Sigmoid colon (tissue), 7 donors: ENCODE results near the gene ECT2L. TPM values are rescaled to one million over a fixed set of nuclear protein-coding genes. Genes with fewer than 3 reads are reported as not detected.

Experiments used
- DNase-seq: peaks from one replicate; pipeline ENCODE4 v3.0.0-alpha.2; 2019
- H3K27ac ChIP-seq, 4 donors: fragments of 200-600 bp; sonication (generic); one replicate each; pipeline ENCODE4 v1.5.1; 2016 to 2019; ENCODE audit warnings: mild to moderate bottlenecking in 1 of 4
- H3K27me3 ChIP-seq, 3 donors: fragments of 200-600 bp; sonication (generic); one replicate each; pipeline ENCODE4 v1.5.1; 2019; ENCODE audit warnings: mild to moderate bottlenecking in 1 of 3
- H3K36me3 ChIP-seq, 4 donors: fragments of 200-600 bp; sonication (generic); one replicate each; pipeline ENCODE4 v1.5.1; 2016 to 2019
- H3K4me1 ChIP-seq, 4 donors: fragments of 200-600 bp; sonication (generic); one replicate each; pipeline ENCODE4 v1.5.1; 2017 to 2019
- H3K4me3 ChIP-seq, 4 donors: fragments of 200-600 bp; sonication (generic); one replicate each; pipeline ENCODE4 v1.5.1; 2017 to 2019; ENCODE audit warnings: mild to moderate bottlenecking in 2 of 4, moderate library complexity in 1 of 4
- H3K9me3 ChIP-seq, 4 donors: fragments of 200-600 bp in 3 of 4; sonication (generic) in 3 of 4; one replicate each; pipeline versions ENCODE4 v1.5.1 to v1.6.1; 2013 to 2019
- CTCF ChIP-seq, 4 experiments: fragments of 450-650 bp in 3 of 4; fragments of 200-600 bp in 1 of 4; IDR thresholded peaks; one replicate each; pipeline ENCODE4 v1.5.1; 2016 to 2019; ENCODE audit warnings: antibody characterized with exemption in 4 of 4, mild to moderate bottlenecking in 3 of 4, moderate library complexity in 2 of 4
- EP300 ChIP-seq, 4 donors: sonication (generic); formaldehyde crosslinking; IDR thresholded peaks; one replicate each; pipeline ENCODE4 v1.6.1; 2017; ENCODE audit warnings: antibody characterized with exemption in 4 of 4
- POLR2A ChIP-seq, 2 donors: fragments of 450-650 bp; IDR thresholded peaks; one replicate each; pipeline ENCODE4 v1.6.1; 2016; ENCODE audit warnings: antibody characterized with exemption in 2 of 2, mild to moderate bottlenecking in 2 of 2, moderate library complexity in 2 of 2
- POLR2AphosphoS5 ChIP-seq, 4 donors: sonication (generic); formaldehyde crosslinking; IDR thresholded peaks; one replicate each; pipeline ENCODE4 v1.6.1; 2017; ENCODE audit warnings: antibody characterized with exemption in 4 of 4
- WGBS, 2 donors: extraction: QIAGEN DNeasy Blood & Tissue Kit; methylation state at CpG; one replicate each; pipeline ENCODE4 v1.1.7; 2013; 5-methylcytosine and 5-hydroxymethylcytosine counted together
- intact Hi-C: fragments of 100-400 bp; cut with DNase I; formaldehyde crosslinking; loops from one replicate; pipeline ENCODE4 v1.15.1; 2023
- polyA plus RNA-seq, 3 donors: library from polyadenylated mRNA; stranded (reverse); fragments of 200-250 nt; gene quantifications; one replicate each; pipeline ENCODE4 v1.2.3, GENCODE V29; 2013
- total RNA-seq, 4 donors: library from RNA; depleted of rRNA; stranded (reverse); fragments of >200 nt; gene quantifications; one replicate each; pipeline ENCODE4 v1.1.0, GENCODE V29; 2016
- donor health status: healthy with polysubstance abuse.
- donor health status: Bipolar disorder and iron deficiency.
- donor health status: healthy.

Gene ECT2L
- total and polyA plus RNA-seq, 7 donors: 0.04 TPM; not detected in 6

DNA sequence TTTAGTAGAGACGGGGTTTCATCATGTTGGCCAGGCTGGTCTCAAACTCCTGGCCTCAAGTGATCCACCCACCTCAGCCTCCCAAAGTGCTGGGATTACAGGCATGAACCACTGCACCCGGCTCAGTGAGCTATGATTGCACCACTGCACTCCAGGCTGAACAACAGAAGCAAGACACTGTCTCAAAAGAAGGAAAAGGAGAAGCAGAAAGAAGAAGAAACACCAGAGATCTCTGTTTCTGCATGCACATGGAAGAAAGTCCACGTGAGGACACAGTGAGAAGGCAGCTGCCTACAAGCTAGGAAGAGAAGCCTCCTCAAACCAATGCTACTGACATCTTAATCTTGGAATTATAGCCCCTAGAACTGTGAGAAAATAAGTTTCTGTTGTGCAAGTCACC is 16.0 kb downstream of the ECT2L start:
- no peaks in the 10 kb centered on the region for H3K9me3 ChIP-seq
- WGBS, 2 donors: 88% methylated on average over 3 of the region's 3 CpGs
- H3K4me3 ChIP-seq: no peak overlapping the region
- no peak for TF ChIP-seq CTCF (IDR thresholded peaks at IDR 0.05)
- no peak for TF ChIP-seq POLR2AphosphoS5 (IDR thresholded peaks at IDR 0.05)
- no peak for TF ChIP-seq EP300 (IDR thresholded peaks at IDR 0.05)
- TF ChIP-seq POLR2A (IDR thresholded peaks at IDR 0.05): no peak
- no peak overlapping the region for H3K27ac ChIP-seq
- intact Hi-C loops: loop anchor here (10.0 kb wide), 1 partner anchor 323 kb away; the partner anchor contains the start of gene HECA
- H3K36me3 ChIP-seq: no peaks in the 10 kb centered on the region
- no peak for DNase-seq
- no peaks in the 10 kb centered on the region for H3K27me3 ChIP-seq
- H3K4me1 ChIP-seq: no peaks in the 10 kb centered on the region

DNA sequence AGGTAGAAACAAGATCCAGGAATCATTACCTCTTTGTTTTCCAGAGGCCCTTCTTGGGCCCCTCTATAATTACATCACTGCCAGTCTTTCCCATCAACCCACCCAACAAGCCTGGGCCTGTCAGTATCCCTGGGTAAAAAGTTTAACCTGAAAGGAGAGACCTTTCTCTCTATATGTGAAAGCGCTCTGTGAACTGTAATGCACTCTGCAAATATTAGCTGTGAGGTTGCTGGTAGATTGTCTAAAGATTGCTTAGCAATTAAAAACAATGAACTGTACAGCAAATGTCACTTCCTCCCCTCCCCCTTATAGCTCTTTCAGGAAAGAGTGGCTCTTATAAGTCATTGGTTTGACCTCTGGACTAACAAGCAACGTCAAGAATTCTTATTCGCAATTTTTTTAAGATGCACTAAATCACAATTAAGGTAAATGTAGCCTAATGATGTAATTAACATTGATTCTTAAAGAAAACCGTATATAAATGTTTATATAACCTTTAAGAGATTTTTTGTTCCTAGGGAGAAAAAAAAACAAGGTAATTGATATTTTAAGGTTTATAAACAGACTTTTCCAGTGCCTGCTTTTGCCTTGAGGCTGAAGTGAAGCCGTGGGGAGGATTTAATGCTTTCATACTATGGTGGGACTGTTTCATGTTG is 18.4 kb downstream of the ECT2L start:
- H3K9me3 ChIP-seq: no peaks in the 10 kb centered on the region
- no peak overlapping the region for H3K4me3 ChIP-seq
- intact Hi-C loops: loop anchor here (10.0 kb wide), 1 partner anchor 320 kb away; the partner anchor contains the start of gene HECA
- H3K27me3 ChIP-seq: no peaks in the 10 kb centered on the region
- H3K4me1 ChIP-seq: peaks cover 0 to 6% (median 0%) of the 10 kb centered on the region in 4 donors
- 33 to 65% methylated on average over 5 of the region's 5 CpGs for WGBS, 2 donors
- TF ChIP-seq POLR2A (IDR thresholded peaks at IDR 0.05): no peak
- TF ChIP-seq CTCF (IDR thresholded peaks at IDR 0.05): no peak
- no peak for TF ChIP-seq POLR2AphosphoS5 (IDR thresholded peaks at IDR 0.05)
- TF ChIP-seq EP300 (IDR thresholded peaks at IDR 0.05): no peak
- no peak overlapping the region for H3K27ac ChIP-seq
- no peak for DNase-seq
- H3K36me3 ChIP-seq: no peaks in the 10 kb centered on the region

DNA sequence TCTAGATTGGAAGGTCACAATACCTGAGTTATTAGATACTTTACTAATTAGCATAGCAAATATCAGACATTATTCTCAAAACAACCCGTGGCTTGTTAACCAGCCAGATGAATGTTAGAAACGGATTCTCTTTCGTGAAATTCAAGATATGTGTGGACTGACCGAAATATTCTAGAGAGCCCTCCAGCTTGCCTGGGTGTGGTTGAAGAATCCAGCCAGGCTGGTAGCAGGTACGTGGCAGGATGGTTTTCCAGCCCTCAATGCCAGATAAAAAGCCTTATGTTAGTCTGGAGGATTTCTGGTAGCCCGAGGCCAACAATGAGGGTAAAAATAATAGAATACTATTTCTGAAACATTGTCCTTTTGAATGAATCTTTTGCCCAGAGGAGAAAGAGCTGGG is 19.3 kb downstream of the ECT2L start:
- no peaks in the 10 kb centered on the region for H3K9me3 ChIP-seq

DNA sequence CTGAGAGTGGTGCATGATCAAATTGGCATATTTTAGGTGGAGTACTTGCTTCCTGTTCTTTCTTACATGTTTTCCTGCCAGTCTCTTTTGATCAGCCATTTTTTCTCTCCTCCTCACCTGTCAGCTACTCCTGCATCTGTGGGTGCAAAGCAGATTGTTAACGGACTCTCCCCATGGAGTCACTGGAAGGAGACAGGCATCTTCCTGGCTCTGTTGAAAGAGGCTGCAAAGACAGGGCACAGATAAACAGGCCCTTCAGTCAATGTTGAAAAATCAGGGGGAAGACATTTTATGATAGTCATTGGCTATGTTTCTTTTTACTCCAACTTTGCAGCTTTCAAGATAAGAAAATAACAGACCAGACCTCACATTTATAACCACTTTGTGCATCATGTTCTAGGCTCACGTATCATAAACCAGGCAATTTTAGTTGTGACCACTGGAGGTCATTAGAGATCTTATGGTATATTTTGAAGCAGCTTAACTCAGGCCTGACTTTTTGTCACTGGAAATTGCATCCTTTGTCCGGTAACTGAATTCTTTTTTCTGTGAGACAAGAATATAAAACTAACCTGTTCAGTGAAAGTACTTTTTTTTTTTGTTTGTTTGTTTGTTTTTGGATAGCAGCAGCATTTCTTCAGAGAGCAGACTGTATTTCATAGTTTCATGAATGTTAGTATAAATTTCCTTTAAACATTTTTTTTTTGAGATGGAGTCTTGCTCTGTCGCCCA is 20.1 kb downstream of the ECT2L start:
- no peak overlapping the region for H3K4me3 ChIP-seq
- H3K27ac ChIP-seq: peak overlapping the region in 1 of 4 donors; percentile 8
- peaks cover 0 to 6% (median 0%) of the 10 kb centered on the region in 4 donors for H3K4me1 ChIP-seq
- TF ChIP-seq CTCF (IDR thresholded peaks at IDR 0.05): peak in 3 of 4 experiments; percentile 69 to 73 (median 73)
- TF ChIP-seq EP300 (IDR thresholded peaks at IDR 0.05): no peak
- TF ChIP-seq POLR2AphosphoS5 (IDR thresholded peaks at IDR 0.05): no peak
- TF ChIP-seq POLR2A (IDR thresholded peaks at IDR 0.05): no peak
- no peaks in the 10 kb centered on the region for H3K36me3 ChIP-seq
- H3K9me3 ChIP-seq: no peaks in the 10 kb centered on the region
- 28 to 41% methylated on average over 4 of the region's 4 CpGs for WGBS, 2 donors
- intact Hi-C loops: loop anchor here (1.0 to 10.0 kb wide), 3 partner anchors 172 to 549 kb away; partner anchors contain the start of genes HECA and REPS1
- H3K27me3 ChIP-seq: no peaks in the 10 kb centered on the region
- no peak for DNase-seq

More for the DNA sequence above, 19.3 kb downstream of the ECT2L start:
- Histone ChIP-seq H3K4me1 (peaks cover 0 to 6% (median 0%) of the 10 kb centered on the region in 4 donors), H3K27ac (no peak overlapping the region), H3K27me3 (no peaks in the 10 kb centered on the region), H3K4me3 (no peak overlapping the region), H3K36me3 (no peaks in the 10 kb centered on the region)
- no peak for DNase-seq
- WGBS, 2 donors: 82 to 92% methylated on average over 6 of the region's 6 CpGs
- TF ChIP-seq POLR2AphosphoS5 (IDR thresholded peaks at IDR 0.05) (no peak), EP300 (IDR thresholded peaks at IDR 0.05) (no peak), POLR2A (IDR thresholded peaks at IDR 0.05) (no peak), CTCF (IDR thresholded peaks at IDR 0.05) (no peak)
- intact Hi-C loops: loop anchor here (10.0 kb wide), 1 partner anchor 320 kb away; the partner anchor contains the start of gene HECA
